DND-41 (cell line): Measurements from ENCODE around the gene CCT8.

Source experiments
- ATAC-seq: fragments of 200-7000 bp; cut with Tn5 transposase; 3 replicates; pipeline ENCODE4 v1.9.1; 2021; ENCODE audit warnings: low read depth; ENCODE audit not compliant: insufficient read depth
- DNase-seq: peaks from one replicate; pipeline ENCODE4 v3.0.0-alpha.2; 2020
- H2AFZ ChIP-seq: 2 replicates; pipeline ENCODE4 v1.6.0; 2012; ENCODE audit warnings: low read depth, low read length
- H3K27ac ChIP-seq: 2 replicates; pipeline ENCODE4 v1.5.1; 2012; ENCODE audit warnings: low read length, inconsistent platforms
- H3K27me3 ChIP-seq: fragments of 200-600 bp; sonication (generic); 2 replicates; pipeline ENCODE4 v1.6.0; 2012; ENCODE audit warnings: low read length, mild to moderate bottlenecking, inconsistent platforms; ENCODE audit not compliant: insufficient read depth, poor library complexity
- H3K36me3 ChIP-seq: 2 replicates; pipeline ENCODE4 v1.5.1; 2012; ENCODE audit warnings: low read length, inconsistent platforms; ENCODE audit not compliant: insufficient read depth
- H3K4me1 ChIP-seq: 2 replicates; pipeline ENCODE4 v1.5.1; 2012; ENCODE audit warnings: mild to moderate bottlenecking, low read length; ENCODE audit not compliant: insufficient read depth
- H3K4me2 ChIP-seq: 2 replicates; pipeline ENCODE4 v1.6.0; 2012; ENCODE audit warnings: mild to moderate bottlenecking, moderate library complexity, low read length, inconsistent platforms; ENCODE audit not compliant: insufficient read depth
- H3K4me3 ChIP-seq, 2 experiments: fragments of 200-600 bp in 1 of 2; shearing (Covaris generic) in 1 of 2; 2 replicates each; pipeline ENCODE4 v1.5.1; 2012 to 2016; ENCODE audit warnings: inconsistent platforms in 2 of 2, low read length in 2 of 2, mild to moderate bottlenecking in 2 of 2, low read depth in 1 of 2, moderate library complexity in 1 of 2
- H3K79me2 ChIP-seq: 2 replicates; pipeline ENCODE4 v1.6.0; 2012; ENCODE audit warnings: low read length, inconsistent platforms; ENCODE audit not compliant: insufficient read depth
- H3K9ac ChIP-seq: 2 replicates; pipeline ENCODE4 v1.6.0; 2012; ENCODE audit warnings: low read depth, mild to moderate bottlenecking, inconsistent platforms, low read length, moderate library complexity
- H3K9me3 ChIP-seq: 2 replicates; pipeline ENCODE4 v1.5.1; 2012; ENCODE audit warnings: low read length, moderate library complexity, mild to moderate bottlenecking, inconsistent platforms; ENCODE audit not compliant: insufficient read depth, severe bottlenecking
- H4K20me1 ChIP-seq: 2 replicates; pipeline ENCODE4 v1.6.0; 2012; ENCODE audit warnings: low read length; ENCODE audit not compliant: insufficient read depth
- EZH2 ChIP-seq: IDR thresholded peaks from 3 replicates; pipeline ENCODE4 v1.6.1; 2012; ENCODE audit warnings: borderline replicate concordance, low read depth, mild to moderate bottlenecking, moderate library complexity, low read length, inconsistent platforms; ENCODE audit not compliant: severe bottlenecking
- TF ChIP-seq, protein P1 (sequence below): IDR thresholded peaks from 2 replicates; pipeline ENCODE4 v1.5.1; 2012; ENCODE audit warnings: borderline replicate concordance, low read length, moderate library complexity, mild to moderate bottlenecking; ENCODE audit not compliant: poor library complexity, severe bottlenecking; ENCODE audit errors: extremely low read depth

Gene CCT8

DNA sequence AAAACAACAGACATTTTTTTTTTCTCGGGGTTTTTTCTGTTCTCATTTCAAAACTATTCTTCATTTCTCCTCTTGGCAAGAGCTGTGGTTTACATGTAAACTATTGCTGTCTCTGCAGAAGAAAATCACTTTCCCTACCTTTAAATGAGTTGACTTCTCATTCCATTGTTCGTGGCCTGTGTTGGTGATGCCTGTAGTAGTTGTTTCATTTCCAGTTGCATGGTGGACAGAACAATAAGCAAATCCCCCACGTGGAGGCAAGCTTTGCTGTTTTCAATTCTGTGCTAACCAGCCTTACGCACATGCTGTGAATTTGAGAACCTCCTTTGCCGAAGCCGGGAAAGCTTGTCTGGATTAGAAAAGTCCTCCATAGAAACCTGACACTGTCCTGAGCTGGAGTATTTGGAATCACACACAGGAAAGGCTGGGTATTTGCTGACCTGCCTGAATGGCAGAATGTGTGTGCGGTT, 30.8 kb upstream of the CCT8 start:
- Histone ChIP-seq H3K36me3 (no peaks in the 10 kb centered on the region), H3K79me2 (no peaks in the 10 kb centered on the region), H2AFZ (no peak overlapping the region), H4K20me1 (no peaks in the 10 kb centered on the region), H3K27me3 (no peaks in the 10 kb centered on the region), H3K9me3 (no peaks in the 10 kb centered on the region), H3K4me1 (peaks cover 2% of the 10 kb centered on the region; the same call in 1 of the 2 replicates), H3K4me3 (no peak overlapping the region), H3K4me2 (no peak overlapping the region), H3K27ac (no peak overlapping the region), H3K9ac (no peak overlapping the region)
- no peak for TF ChIP-seq EZH2
- TF ChIP-seq, protein P1, sequence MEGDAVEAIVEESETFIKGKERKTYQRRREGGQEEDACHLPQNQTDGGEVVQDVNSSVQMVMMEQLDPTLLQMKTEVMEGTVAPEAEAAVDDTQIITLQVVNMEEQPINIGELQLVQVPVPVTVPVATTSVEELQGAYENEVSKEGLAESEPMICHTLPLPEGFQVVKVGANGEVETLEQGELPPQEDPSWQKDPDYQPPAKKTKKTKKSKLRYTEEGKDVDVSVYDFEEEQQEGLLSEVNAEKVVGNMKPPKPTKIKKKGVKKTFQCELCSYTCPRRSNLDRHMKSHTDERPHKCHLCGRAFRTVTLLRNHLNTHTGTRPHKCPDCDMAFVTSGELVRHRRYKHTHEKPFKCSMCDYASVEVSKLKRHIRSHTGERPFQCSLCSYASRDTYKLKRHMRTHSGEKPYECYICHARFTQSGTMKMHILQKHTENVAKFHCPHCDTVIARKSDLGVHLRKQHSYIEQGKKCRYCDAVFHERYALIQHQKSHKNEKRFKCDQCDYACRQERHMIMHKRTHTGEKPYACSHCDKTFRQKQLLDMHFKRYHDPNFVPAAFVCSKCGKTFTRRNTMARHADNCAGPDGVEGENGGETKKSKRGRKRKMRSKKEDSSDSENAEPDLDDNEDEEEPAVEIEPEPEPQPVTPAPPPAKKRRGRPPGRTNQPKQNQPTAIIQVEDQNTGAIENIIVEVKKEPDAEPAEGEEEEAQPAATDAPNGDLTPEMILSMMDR, result no peak
- no peak for DNase-seq
- ATAC-seq, result no peak

DNA sequence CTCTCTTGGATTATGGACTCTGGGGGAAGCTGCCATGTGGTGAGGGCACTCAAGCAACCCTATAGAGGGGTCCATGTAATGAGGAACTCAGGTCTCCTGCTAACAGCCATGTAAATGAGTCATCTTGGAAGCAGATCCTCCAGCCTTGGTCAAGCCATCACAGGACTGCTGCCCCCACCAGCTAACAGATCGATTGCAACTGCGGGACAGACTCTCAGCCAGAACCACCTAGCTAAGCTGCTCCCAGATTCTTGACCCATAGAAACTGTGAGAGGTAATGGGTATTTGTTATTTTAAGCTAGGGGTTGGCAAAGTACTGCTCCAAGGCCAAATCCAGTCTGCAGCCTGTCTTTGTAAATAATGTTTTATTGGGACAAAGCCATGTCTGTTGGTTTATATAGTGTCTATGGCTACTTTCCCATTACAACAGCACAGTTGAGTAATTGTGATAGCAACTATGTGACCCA, 29.4 kb upstream of the CCT8 start:
- DNase-seq, result no peak
- Histone ChIP-seq H2AFZ (no peak overlapping the region), H3K27ac (no peak overlapping the region), H3K36me3 (no peaks in the 10 kb centered on the region), H3K27me3 (no peaks in the 10 kb centered on the region), H3K4me2 (no peak overlapping the region), H3K9me3 (no peaks in the 10 kb centered on the region), H3K9ac (no peak overlapping the region), H4K20me1 (no peaks in the 10 kb centered on the region), H3K4me1 (peaks cover 5% of the 10 kb centered on the region; the same call in 1 of the 2 replicates), H3K4me3 (no peak overlapping the region), H3K79me2 (no peaks in the 10 kb centered on the region)
- ATAC-seq, result no peak
- TF ChIP-seq, protein P1, result no peak
- TF ChIP-seq EZH2, result no peak

- Histone ChIP-seq H3K79me2 (no peaks in the 10 kb centered on the region), H3K9me3 (no peaks in the 10 kb centered on the region), H3K27ac (no peak overlapping the region), H4K20me1 (no peaks in the 10 kb centered on the region), H2AFZ (no peak overlapping the region), H3K4me3 (no peak overlapping the region), H3K36me3 (no peaks in the 10 kb centered on the region), H3K4me1 (peaks cover 5% of the 10 kb centered on the region; the same call in 1 of the 2 replicates), H3K4me2 (no peak overlapping the region), H3K27me3 (no peaks in the 10 kb centered on the region), H3K9ac (no peak overlapping the region)
- no peak for ATAC-seq
- no peak for DNase-seq
- no peak for TF ChIP-seq EZH2
- TF ChIP-seq, protein P1, result no peak
Measured at GRCh38 chr21:29098156-29098555, 24.7 kb upstream of the CCT8 start.
